IPS-20b (cell line): Measurements from ENCODE around the gene RPL35.

Experiments
- H3K27ac ChIP-seq: one replicate; pipeline ENCODE4 v1.5.1; 2013; ENCODE audit warnings: low read length
- H3K27me3 ChIP-seq: 2 replicates; pipeline ENCODE4 v1.6.1; 2013; ENCODE audit warnings: mild to moderate bottlenecking, low read length, inconsistent platforms; ENCODE audit not compliant: insufficient read depth
- H3K36me3 ChIP-seq: 2 replicates; pipeline ENCODE4 v1.6.1; 2013; ENCODE audit warnings: low read depth, mild to moderate bottlenecking, inconsistent platforms, low read length, moderate library complexity; ENCODE audit not compliant: insufficient read depth
- H3K4me1 ChIP-seq: 2 replicates; pipeline ENCODE4 v1.6.1; 2013; ENCODE audit warnings: mild to moderate bottlenecking, control low read depth, inconsistent platforms, low read length, moderate library complexity; ENCODE audit not compliant: insufficient read depth
- H3K4me3 ChIP-seq: 2 replicates; pipeline ENCODE4 v1.5.1; 2013; ENCODE audit warnings: mild to moderate bottlenecking, low read length, inconsistent platforms
- H3K9ac ChIP-seq: 2 replicates; pipeline ENCODE4 v1.6.1; 2013; ENCODE audit warnings: low read depth, mild to moderate bottlenecking, inconsistent platforms, low read length, moderate library complexity
- H3K9me3 ChIP-seq: 2 replicates; pipeline ENCODE4 v1.6.1; 2013; ENCODE audit warnings: mild to moderate bottlenecking, low read depth, low read length, inconsistent platforms; ENCODE audit not compliant: insufficient read depth

Gene RPL35

GRCh38 chr9:124886866-124887492, 25.2 kb upstream of the RPL35 start:
- Histone ChIP-seq H3K4me3 (no peak overlapping the region), H3K27me3 (no peaks in the 10 kb centered on the region), H3K9ac (no peak overlapping the region), H3K4me1 (peaks cover 5% of the 10 kb centered on the region), H3K9me3 (no peaks in the 10 kb centered on the region), H3K36me3 (peaks cover 6% of the 10 kb centered on the region), H3K27ac (no peak overlapping the region)

- Histone ChIP-seq H3K36me3 (peaks cover 6% of the 10 kb centered on the region), H3K9ac (no peak overlapping the region), H3K4me3 (no peak overlapping the region)
These were observed 24.7 kb upstream of the RPL35 start for GRCh38 chr9:124886461-124886860.

GRCh38 chr9:124885551-124885950, 23.8 kb upstream of the RPL35 start:
- Histone ChIP-seq H3K4me1 (peaks cover 13% of the 10 kb centered on the region), H3K4me3 (no peak overlapping the region), H3K36me3 (peaks cover 6% of the 10 kb centered on the region; the same call in 1 of the 2 replicates), H3K9me3 (no peaks in the 10 kb centered on the region), H3K9ac (no peak overlapping the region), H3K27me3 (no peaks in the 10 kb centered on the region), H3K27ac (no peak overlapping the region)

More at GRCh38 chr9:124886461-124886860, 24.7 kb upstream of the RPL35 start:
- Histone ChIP-seq H3K27ac (no peak overlapping the region), H3K9me3 (no peaks in the 10 kb centered on the region), H3K27me3 (no peaks in the 10 kb centered on the region), H3K4me1 (peaks cover 5% of the 10 kb centered on the region)

- Histone ChIP-seq H3K9ac (no peak overlapping the region), H3K27me3 (no peaks in the 10 kb centered on the region), H3K4me3 (no peak overlapping the region), H3K36me3 (peaks cover 6% of the 10 kb centered on the region; the same call in 1 of the 2 replicates), H3K4me1 (peaks cover 23% of the 10 kb centered on the region), H3K27ac (no peak overlapping the region), H3K9me3 (no peaks in the 10 kb centered on the region)
These were observed 22.6 kb upstream of the RPL35 start for GRCh38 chr9:124884376-124884775.

- no peak overlapping the region for H3K4me3 ChIP-seq
- peaks cover 24% of the 10 kb centered on the region for H3K4me1 ChIP-seq
- H3K36me3 ChIP-seq: peaks cover 20% of the 10 kb centered on the region
- H3K27me3 ChIP-seq: no peaks in the 10 kb centered on the region
- no peak overlapping the region for H3K27ac ChIP-seq
- H3K9me3 ChIP-seq: no peaks in the 10 kb centered on the region
- H3K9ac ChIP-seq: no peak overlapping the region
These were observed 20.5 kb upstream of the RPL35 start for GRCh38 chr9:124882231-124882630.

GRCh38 chr9:124881138-124881743, 19.5 kb upstream of the RPL35 start:
- Histone ChIP-seq H3K4me1 (peaks cover 24% of the 10 kb centered on the region), H3K36me3 (peaks cover 30% of the 10 kb centered on the region), H3K27ac (no peak overlapping the region), H3K4me3 (peak overlapping the region; percentile 9; the same call in 1 of the 2 replicates), H3K9ac (no peak overlapping the region), H3K27me3 (no peaks in the 10 kb centered on the region), H3K9me3 (no peaks in the 10 kb centered on the region)

- Histone ChIP-seq H3K4me3 (peak overlapping the region; percentile 52), H3K27me3 (no peaks in the 10 kb centered on the region), H3K27ac (no peak overlapping the region), H3K4me1 (peaks cover 24% of the 10 kb centered on the region), H3K9ac (no peak overlapping the region; the same call in 1 of the 2 replicates), H3K9me3 (no peaks in the 10 kb centered on the region), H3K36me3 (peaks cover 37% of the 10 kb centered on the region)
These were observed 18.7 kb upstream of the RPL35 start for GRCh38 chr9:124880501-124880900.

- no peak overlapping the region for H3K27ac ChIP-seq
- peaks cover 20% of the 10 kb centered on the region for H3K4me1 ChIP-seq
- H3K36me3 ChIP-seq: peaks cover 49% of the 10 kb centered on the region
- H3K9me3 ChIP-seq: no peaks in the 10 kb centered on the region
- H3K4me3 ChIP-seq: no peak overlapping the region
- H3K9ac ChIP-seq: no peak overlapping the region; the same call in 1 of the 2 replicates
- H3K27me3 ChIP-seq: no peaks in the 10 kb centered on the region
These were observed 17.5 kb upstream of the RPL35 start for GRCh38 chr9:124879226-124879625.

- H3K4me1 ChIP-seq: peaks cover 19% of the 10 kb centered on the region
- H3K36me3 ChIP-seq: peaks cover 56% of the 10 kb centered on the region
- H3K27ac ChIP-seq: no peak overlapping the region
- no peak overlapping the region for H3K9ac ChIP-seq
- H3K9me3 ChIP-seq: no peaks in the 10 kb centered on the region
- no peaks in the 10 kb centered on the region for H3K27me3 ChIP-seq
- H3K4me3 ChIP-seq: no peak overlapping the region
These were observed 16.8 kb upstream of the RPL35 start for GRCh38 chr9:124878518-124878917.

- Histone ChIP-seq H3K36me3 (peaks cover 61% of the 10 kb centered on the region), H3K27ac (no peak overlapping the region), H3K9ac (no peak overlapping the region), H3K4me1 (peaks cover 19% of the 10 kb centered on the region), H3K27me3 (no peaks in the 10 kb centered on the region), H3K9me3 (no peaks in the 10 kb centered on the region), H3K4me3 (no peak overlapping the region)
These were observed 16.3 kb upstream of the RPL35 start for GRCh38 chr9:124878021-124878420.

GRCh38 chr9:124877021-124877782, 15.4 kb upstream of the RPL35 start:
- no peak overlapping the region for H3K4me3 ChIP-seq
- H3K4me1 ChIP-seq: peaks cover 19% of the 10 kb centered on the region
- H3K36me3 ChIP-seq: peaks cover 67% of the 10 kb centered on the region
- no peak overlapping the region for H3K9ac ChIP-seq
- no peak overlapping the region for H3K27ac ChIP-seq
- H3K27me3 ChIP-seq: no peaks in the 10 kb centered on the region
- no peaks in the 10 kb centered on the region for H3K9me3 ChIP-seq
